Hepatocyte (in vitro differentiated cells): ENCODE results near the gene NTF3. TPM values are rescaled to one million over a fixed set of nuclear protein-coding genes. Genes with fewer than 3 reads are reported as not detected.

Experiments
- DNase-seq: peaks from one replicate; pipeline ENCODE4 v3.0.0-alpha.2; 2016; ENCODE audit warnings: low spot score
- H2AFZ ChIP-seq: fragments of 200-600 bp; sonication (generic); 2 replicates; pipeline ENCODE4 v1.6.0; 2016; ENCODE audit warnings: antibody characterized with exemption, mild to moderate bottlenecking
- H3K27ac ChIP-seq: fragments of 200-600 bp; sonication (generic); 2 replicates; pipeline ENCODE4 v1.5.1; 2016; ENCODE audit warnings: mild to moderate bottlenecking
- H3K27me3 ChIP-seq: fragments of 200-600 bp; sonication (generic); 2 replicates; pipeline ENCODE4 v1.6.1; 2016
- H3K36me3 ChIP-seq: fragments of 200-600 bp; sonication (generic); replicated peaks from 2 replicates; pipeline ENCODE4 v1.5.1; 2016; ENCODE audit warnings: low read depth; ENCODE audit not compliant: insufficient read depth
- H3K4me1 ChIP-seq: fragments of 200-600 bp; sonication (generic); 2 replicates; pipeline ENCODE4 v1.5.1; 2016; ENCODE audit warnings: mild to moderate bottlenecking, moderate library complexity; ENCODE audit not compliant: insufficient read depth
- H3K4me2 ChIP-seq: fragments of 200-600 bp; sonication (generic); 2 replicates; pipeline ENCODE4 v1.6.0; 2016
- H3K4me3 ChIP-seq: fragments of 200-600 bp; sonication (generic); 2 replicates; pipeline ENCODE4 v1.5.1; 2016; ENCODE audit warnings: mild to moderate bottlenecking
- H3K79me2 ChIP-seq: fragments of 200-600 bp; sonication (generic); 2 replicates; pipeline ENCODE4 v1.6.0; 2017; ENCODE audit warnings: mild to moderate bottlenecking
- H3K9me2 ChIP-seq: fragments of 200-600 bp; sonication (generic); replicated peaks from 2 replicates; pipeline ENCODE4 v1.6.0; 2017; ENCODE audit warnings: mild to moderate bottlenecking; ENCODE audit not compliant: insufficient read depth
- H3K9me3 ChIP-seq: fragments of 200-600 bp; sonication (generic); 2 replicates; pipeline ENCODE4 v1.5.1; 2016; ENCODE audit warnings: low read depth, mild to moderate bottlenecking
- H4K20me1 ChIP-seq: fragments of 200-600 bp; sonication (generic); 2 replicates; pipeline ENCODE4 v1.6.0; 2016; ENCODE audit warnings: mild to moderate bottlenecking; ENCODE audit not compliant: insufficient read depth, poor library complexity, severe bottlenecking
- EZH2 ChIP-seq: fragments of 200-600 bp; sonication (generic); IDR thresholded peaks from 2 replicates; pipeline ENCODE4 v1.6.1; 2016; ENCODE audit warnings: antibody characterized with exemption, mild to moderate bottlenecking, borderline replicate concordance
- EZH2phosphoT487 ChIP-seq: fragments of 200-600 bp; sonication (generic); IDR thresholded peaks from one replicate; pipeline ENCODE4 v1.6.1; 2018; ENCODE audit warnings: antibody characterized with exemption, mild to moderate bottlenecking, low read depth, moderate library complexity; ENCODE audit not compliant: unreplicated experiment, severe bottlenecking
- WGBS: methylation state at CpG from one replicate; pipeline ENCODE4 v1.1.6; 2016; ENCODE audit warnings: low lambda C conversion rate; ENCODE audit errors: missing lambda C conversion rate; 5-methylcytosine and 5-hydroxymethylcytosine counted together
- polyA plus RNA-seq: library from polyadenylated mRNA; unstranded; fragments of >200 nt; fragmentation: Nextera tagmentation; extraction: Ambion mirVana; gene quantifications from 2 replicates; pipeline ENCODE4 v1.2.1, GENCODE V29; 2016
- total RNA-seq: library from RNA; depleted of rRNA; stranded (reverse); fragments of >200 nt; gene quantifications from 2 replicates; pipeline ENCODE4 v1.2.3, GENCODE V29; 2014
- TF ChIP-seq, protein P1 (sequence below): fragments of 200-600 bp; sonication (generic); IDR thresholded peaks from 2 replicates; pipeline ENCODE4 v1.5.1; 2016; ENCODE audit warnings: antibody characterized with exemption, mild to moderate bottlenecking; ENCODE audit not compliant: poor library complexity

NTF3 gene
- total and polyA plus RNA-seq, 2 experiments from 2014 or later, result 5.0 to 7.1 TPM

DNA sequence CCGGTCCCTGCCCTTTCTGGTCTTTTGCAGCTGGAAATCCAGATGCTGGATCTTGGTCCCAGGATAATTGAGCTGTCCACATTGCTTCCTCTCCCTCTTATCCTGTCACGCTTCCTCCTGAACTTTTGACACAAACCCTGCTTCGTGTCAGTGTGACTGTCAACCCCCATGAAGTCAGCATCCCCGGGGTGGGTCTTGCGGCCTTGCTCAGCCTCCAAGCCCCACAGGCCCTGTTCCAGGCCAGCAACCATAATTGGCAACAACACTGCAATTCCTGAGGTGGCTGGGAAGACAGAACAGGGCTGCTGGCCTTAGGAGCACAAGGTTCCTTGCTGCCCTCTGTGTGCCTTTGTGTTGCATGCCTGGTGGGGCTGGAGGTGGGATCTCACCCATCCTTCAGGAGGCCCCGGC, 74.9 kb downstream of the NTF3 start:
- Histone ChIP-seq H4K20me1 (no peaks in the 10 kb centered on the region), H3K9me3 (no peaks in the 10 kb centered on the region), H3K4me3 (no peak overlapping the region), H3K4me2 (no peak overlapping the region), H2AFZ (no peak overlapping the region), H3K27ac (no peak overlapping the region), H3K4me1 (peaks cover 12% of the 10 kb centered on the region), H3K79me2 (no peaks in the 10 kb centered on the region), H3K9me2 (no peaks in the 10 kb centered on the region), H3K36me3 (no peaks in the 10 kb centered on the region), H3K27me3 (no peaks in the 10 kb centered on the region)
- TF ChIP-seq EZH2phosphoT487, result no peak
- WGBS, result 69% methylated on average over 6 of the region's 6 CpGs
- DNase-seq, result no peak

DNA sequence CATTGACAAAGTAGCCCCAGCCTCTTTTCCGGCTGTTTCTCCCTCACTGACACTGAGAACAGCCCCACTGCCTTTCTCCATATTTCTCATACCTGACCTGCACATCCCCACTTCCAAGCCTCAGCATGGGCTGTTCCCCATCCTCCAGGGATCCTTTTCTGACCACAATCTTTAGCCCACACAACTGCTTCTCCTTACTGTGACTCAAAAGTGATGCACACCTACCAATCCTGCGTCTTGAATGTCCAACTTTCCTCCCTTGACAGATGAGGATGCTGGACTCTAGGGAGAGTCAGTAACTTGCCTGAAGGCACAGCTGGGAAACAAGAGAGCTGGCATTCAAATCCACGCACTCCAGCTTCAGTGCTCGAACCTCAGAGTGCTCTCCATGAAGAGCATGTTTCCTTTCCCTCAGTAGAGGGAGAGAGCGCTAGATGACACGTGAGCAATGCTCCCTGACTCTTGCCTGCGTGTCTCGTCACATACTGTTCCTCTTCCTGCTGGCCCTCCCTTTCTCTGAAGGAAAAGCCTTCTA, 75.6 kb downstream of the NTF3 start:
- TF ChIP-seq, protein P1, sequence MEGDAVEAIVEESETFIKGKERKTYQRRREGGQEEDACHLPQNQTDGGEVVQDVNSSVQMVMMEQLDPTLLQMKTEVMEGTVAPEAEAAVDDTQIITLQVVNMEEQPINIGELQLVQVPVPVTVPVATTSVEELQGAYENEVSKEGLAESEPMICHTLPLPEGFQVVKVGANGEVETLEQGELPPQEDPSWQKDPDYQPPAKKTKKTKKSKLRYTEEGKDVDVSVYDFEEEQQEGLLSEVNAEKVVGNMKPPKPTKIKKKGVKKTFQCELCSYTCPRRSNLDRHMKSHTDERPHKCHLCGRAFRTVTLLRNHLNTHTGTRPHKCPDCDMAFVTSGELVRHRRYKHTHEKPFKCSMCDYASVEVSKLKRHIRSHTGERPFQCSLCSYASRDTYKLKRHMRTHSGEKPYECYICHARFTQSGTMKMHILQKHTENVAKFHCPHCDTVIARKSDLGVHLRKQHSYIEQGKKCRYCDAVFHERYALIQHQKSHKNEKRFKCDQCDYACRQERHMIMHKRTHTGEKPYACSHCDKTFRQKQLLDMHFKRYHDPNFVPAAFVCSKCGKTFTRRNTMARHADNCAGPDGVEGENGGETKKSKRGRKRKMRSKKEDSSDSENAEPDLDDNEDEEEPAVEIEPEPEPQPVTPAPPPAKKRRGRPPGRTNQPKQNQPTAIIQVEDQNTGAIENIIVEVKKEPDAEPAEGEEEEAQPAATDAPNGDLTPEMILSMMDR, result no peak
- TF ChIP-seq EZH2, result no peak
- TF ChIP-seq EZH2phosphoT487, result no peak
- Histone ChIP-seq H3K79me2 (no peaks in the 10 kb centered on the region), H3K27ac (no peak overlapping the region), H3K36me3 (no peaks in the 10 kb centered on the region), H3K4me2 (no peak overlapping the region), H3K9me3 (no peaks in the 10 kb centered on the region), H3K4me1 (peaks cover 12% of the 10 kb centered on the region), H2AFZ (no peak overlapping the region), H3K27me3 (no peaks in the 10 kb centered on the region), H3K4me3 (no peak overlapping the region), H4K20me1 (no peaks in the 10 kb centered on the region), H3K9me2 (no peaks in the 10 kb centered on the region)
- WGBS, result 95% methylated on average over 8 of the region's 8 CpGs
- DNase-seq, result no peak

DNA sequence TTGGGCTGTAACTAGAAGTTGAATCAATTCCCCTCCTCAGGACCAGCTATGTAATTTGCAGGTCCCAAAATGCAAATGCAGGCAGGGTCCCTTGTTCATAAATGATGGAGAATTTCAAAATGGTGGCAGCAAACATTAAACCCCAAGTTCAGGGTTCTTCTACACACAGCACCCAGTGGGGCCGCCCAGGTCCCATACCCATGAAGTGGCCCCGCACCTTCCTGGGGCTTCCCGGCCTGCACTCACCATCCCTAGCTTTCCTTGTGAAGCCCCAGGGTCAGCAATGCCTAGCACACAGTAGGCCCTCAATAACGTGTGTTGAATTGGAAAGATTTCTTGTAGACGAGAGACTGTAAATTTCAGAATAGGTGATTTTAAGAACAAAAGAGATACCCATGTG, 76.0 kb downstream of the NTF3 start:
- no peaks in the 10 kb centered on the region for H3K36me3 ChIP-seq
- peaks cover 12% of the 10 kb centered on the region for H3K4me1 ChIP-seq
- no peak for TF ChIP-seq EZH2
- H3K79me2 ChIP-seq, result no peaks in the 10 kb centered on the region
- H3K9me2 ChIP-seq, result no peaks in the 10 kb centered on the region
- H3K4me2 ChIP-seq, result no peak overlapping the region
- no peaks in the 10 kb centered on the region for H3K27me3 ChIP-seq
- WGBS, result 99% methylated on average over 5 of the region's 5 CpGs
- H2AFZ ChIP-seq, result no peak overlapping the region
- no peak overlapping the region for H3K27ac ChIP-seq
- H3K9me3 ChIP-seq, result no peaks in the 10 kb centered on the region
- no peak overlapping the region for H3K4me3 ChIP-seq
- H4K20me1 ChIP-seq, result no peaks in the 10 kb centered on the region
- no peak for DNase-seq

DNA sequence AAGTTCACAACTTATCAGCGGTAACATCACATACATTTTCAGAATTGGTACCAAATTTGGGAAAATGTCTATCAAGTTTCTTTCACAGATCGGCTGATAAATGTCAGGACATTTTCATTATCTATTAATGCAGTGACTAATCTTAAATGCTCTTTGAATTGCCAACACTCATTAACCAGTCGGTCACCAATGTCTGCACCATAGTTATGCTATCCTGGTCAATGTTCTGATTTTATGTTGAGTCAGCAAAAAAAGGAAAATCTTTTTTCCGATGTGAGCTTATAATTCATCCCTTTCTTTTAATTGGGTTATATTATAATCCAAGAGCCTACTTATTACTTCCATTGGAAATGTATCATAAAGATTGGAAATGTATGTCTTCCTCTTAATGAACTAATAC, 77.2 kb downstream of the NTF3 start:
- no peak overlapping the region for H2AFZ ChIP-seq
- no peaks in the 10 kb centered on the region for H3K9me2 ChIP-seq
- WGBS, result 92% methylated on average over 4 of the region's 4 CpGs
- H3K4me3 ChIP-seq, result no peak overlapping the region
- H3K79me2 ChIP-seq, result no peaks in the 10 kb centered on the region
- H3K4me2 ChIP-seq, result no peak overlapping the region
- no peaks in the 10 kb centered on the region for H4K20me1 ChIP-seq
- DNase-seq, result no peak
- no peaks in the 10 kb centered on the region for H3K27me3 ChIP-seq
- H3K36me3 ChIP-seq, result no peaks in the 10 kb centered on the region
- H3K9me3 ChIP-seq, result no peaks in the 10 kb centered on the region
- peaks cover 2% of the 10 kb centered on the region for H3K4me1 ChIP-seq
- TF ChIP-seq EZH2 (no peak), EZH2phosphoT487 (no peak)
- TF ChIP-seq, protein P1, result no peak
- H3K27ac ChIP-seq, result no peak overlapping the region
